ENCODE results near the gene BTAF1. TPM values are rescaled to one million over a fixed set of nuclear protein-coding genes. Genes with fewer than 3 reads are reported as not detected.

BTAF1 gene
- total RNA-seq, 4 donors from 2014 or later = 35.5 to 78.3 (median 43.1) TPM

DNA sequence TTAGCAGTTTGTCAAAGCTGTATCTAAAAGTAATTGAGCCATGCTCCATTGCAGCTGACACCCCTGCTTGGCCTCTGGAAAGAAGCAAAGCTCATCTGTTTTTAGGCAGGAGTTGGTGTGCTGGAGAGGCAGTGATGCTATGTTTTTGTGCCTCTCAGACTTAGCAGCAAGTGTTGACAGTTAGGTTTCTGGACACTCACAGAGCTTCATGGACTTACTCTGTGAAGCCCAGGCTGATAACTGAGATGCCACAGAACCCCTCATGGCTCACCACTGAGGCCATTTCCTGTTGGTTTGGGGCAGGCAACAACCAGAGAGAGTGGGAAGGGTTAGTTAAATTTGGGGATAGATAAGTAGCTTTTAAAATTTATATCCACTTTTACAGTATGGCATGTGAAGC, 59.8 kb downstream of the BTAF1 start:
- DNase-seq (ENCODE audit: low spot score in 2 of 2) = no peak
- no peak overlapping the region for H3K4me3 ChIP-seq (ENCODE audit: low read depth, poor library complexity, severe bottlenecking)
- intact Hi-C loops (cut with DNase I; ENCODE audit: low total_unique reads) = no loop called here
- TF ChIP-seq POLR2A (IDR thresholded peaks at IDR 0.05) = no peak
- TF ChIP-seq, protein P1, sequence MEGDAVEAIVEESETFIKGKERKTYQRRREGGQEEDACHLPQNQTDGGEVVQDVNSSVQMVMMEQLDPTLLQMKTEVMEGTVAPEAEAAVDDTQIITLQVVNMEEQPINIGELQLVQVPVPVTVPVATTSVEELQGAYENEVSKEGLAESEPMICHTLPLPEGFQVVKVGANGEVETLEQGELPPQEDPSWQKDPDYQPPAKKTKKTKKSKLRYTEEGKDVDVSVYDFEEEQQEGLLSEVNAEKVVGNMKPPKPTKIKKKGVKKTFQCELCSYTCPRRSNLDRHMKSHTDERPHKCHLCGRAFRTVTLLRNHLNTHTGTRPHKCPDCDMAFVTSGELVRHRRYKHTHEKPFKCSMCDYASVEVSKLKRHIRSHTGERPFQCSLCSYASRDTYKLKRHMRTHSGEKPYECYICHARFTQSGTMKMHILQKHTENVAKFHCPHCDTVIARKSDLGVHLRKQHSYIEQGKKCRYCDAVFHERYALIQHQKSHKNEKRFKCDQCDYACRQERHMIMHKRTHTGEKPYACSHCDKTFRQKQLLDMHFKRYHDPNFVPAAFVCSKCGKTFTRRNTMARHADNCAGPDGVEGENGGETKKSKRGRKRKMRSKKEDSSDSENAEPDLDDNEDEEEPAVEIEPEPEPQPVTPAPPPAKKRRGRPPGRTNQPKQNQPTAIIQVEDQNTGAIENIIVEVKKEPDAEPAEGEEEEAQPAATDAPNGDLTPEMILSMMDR (IDR thresholded peaks at IDR 0.05) = no peak

DNA sequence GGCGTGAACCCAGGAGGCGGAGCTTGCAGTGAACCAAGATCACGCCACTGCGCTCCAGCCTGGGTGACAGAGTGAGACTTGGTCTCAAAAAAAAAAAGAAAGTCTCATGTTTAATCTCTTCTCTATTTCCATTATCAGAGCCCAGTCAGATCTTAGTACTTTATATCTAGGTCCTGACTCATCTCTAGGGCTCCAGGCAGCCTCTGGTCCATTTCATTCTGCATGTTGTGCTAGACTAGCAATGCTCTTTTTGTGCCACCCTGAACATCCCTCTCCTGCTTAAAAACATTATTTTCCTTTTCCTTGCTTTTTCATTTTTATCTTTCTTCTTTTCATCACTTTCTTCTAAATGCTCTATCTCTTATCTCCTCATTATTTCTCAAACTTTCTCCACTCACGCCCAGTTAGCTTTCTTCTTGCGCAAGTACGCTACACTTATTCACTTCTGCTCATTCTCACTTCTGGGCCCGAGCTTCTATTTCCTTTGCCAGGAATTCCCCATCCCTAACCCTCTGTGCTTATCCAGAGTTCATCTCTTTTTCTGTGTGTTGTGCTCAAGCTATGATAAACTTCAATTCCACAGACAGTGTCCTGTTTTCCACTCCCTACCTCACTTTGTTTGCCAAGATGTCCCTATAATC, 63.9 kb downstream of the BTAF1 start:
- WGBS, 2 donors = 92 to 97% methylated on average over 8 of the region's 8 CpGs
- DNase-seq (ENCODE audit: low spot score in 2 of 2) = no peak
- no peak for TF ChIP-seq POLR2A (IDR thresholded peaks at IDR 0.05)
- TF ChIP-seq, protein P1 (IDR thresholded peaks at IDR 0.05) = no peak

DNA sequence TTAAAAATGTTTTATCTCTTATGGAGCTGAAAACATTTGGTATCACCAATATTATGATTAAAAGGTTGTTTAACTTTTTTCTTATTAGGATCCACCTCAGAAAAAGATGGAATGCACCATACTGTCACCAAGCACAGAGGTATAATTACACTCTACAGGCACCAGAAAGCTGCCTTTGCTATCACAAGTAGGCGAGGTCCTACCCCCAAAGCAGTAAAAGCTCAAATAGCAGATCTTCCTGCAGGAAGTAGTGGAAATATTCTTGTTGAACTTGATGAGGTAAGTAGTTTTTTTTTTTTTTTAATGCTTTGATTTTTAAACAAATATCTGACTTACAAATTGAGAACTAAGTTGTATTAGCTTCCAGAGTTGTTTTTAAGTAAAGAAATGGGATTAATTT, 68.5 kb downstream of the BTAF1 start:
- intact Hi-C loops (cut with DNase I; ENCODE audit: low total_unique reads) = no loop called here
- 94 to 100% methylated on average over 1 of the region's 1 CpG for WGBS, 2 donors
- TF ChIP-seq POLR2A (IDR thresholded peaks at IDR 0.05) = no peak
- TF ChIP-seq, protein P1 (IDR thresholded peaks at IDR 0.05) = no peak
- H3K4me3 ChIP-seq (ENCODE audit: low read depth, poor library complexity, severe bottlenecking) = no peak overlapping the region
- DNase-seq (ENCODE audit: low spot score in 2 of 2) = no peak

More for the DNA sequence above, 63.9 kb downstream of the BTAF1 start:
- intact Hi-C loops (cut with DNase I; ENCODE audit: low total_unique reads) = no loop called here
- no peak overlapping the region for H3K4me3 ChIP-seq (ENCODE audit: low read depth, poor library complexity, severe bottlenecking)

DNA sequence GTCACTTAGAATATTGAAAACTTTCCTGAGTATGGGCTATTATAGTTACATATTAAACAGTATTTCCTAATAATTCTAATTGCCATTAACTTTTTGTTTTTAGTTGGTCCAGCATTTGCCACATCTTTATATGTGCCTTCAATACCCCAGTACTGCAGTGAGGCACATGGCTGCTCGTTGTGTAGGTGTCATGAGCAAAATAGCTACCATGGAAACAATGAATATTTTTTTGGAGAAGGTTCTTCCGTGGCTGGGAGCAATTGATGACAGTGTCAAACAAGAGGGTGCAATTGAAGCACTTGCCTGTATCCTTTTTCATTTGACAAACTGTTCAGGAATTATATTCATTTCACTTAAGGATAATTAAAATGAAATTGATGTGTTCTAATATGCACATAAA, 72.7 kb downstream of the BTAF1 start:
- 51 to 68% methylated on average over 2 of the region's 2 CpGs for WGBS, 2 donors
- intact Hi-C loops (cut with DNase I; ENCODE audit: low total_unique reads) = loop anchor here (2.0 kb wide), 1 partner anchor 15 kb away; no protein-coding TSS in a partner anchor
- TF ChIP-seq, protein P1 (IDR thresholded peaks at IDR 0.05) = no peak
- no peak for TF ChIP-seq POLR2A (IDR thresholded peaks at IDR 0.05)
- no peak overlapping the region for H3K4me3 ChIP-seq (ENCODE audit: low read depth, poor library complexity, severe bottlenecking)
- DNase-seq (ENCODE audit: low spot score in 2 of 2) = no peak

DNA sequence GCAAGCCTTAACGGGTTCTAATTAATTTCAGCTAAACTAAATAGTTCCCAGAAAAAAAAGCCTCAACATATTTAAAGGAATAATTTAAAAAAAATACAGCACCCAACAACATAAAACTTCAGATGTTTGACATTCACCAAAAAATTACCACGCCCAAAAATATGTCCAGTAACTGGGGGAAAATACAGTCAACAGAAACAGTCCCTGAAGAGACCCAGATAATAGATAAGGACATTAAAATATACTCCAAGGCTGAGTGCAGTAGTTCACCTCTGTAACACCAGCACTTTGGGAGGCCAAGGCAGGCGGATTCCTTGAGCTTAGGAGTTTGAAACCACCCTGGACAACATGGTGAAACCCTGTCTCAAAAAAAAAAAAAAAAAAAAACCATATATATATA, 78.0 kb downstream of the BTAF1 start:
- no peak for DNase-seq (ENCODE audit: low spot score in 2 of 2)
- 95 to 100% methylated on average over 3 of the region's 3 CpGs for WGBS, 2 donors
- intact Hi-C loops (cut with DNase I; ENCODE audit: low total_unique reads) = loop anchor here (10.0 kb wide), 1 partner anchor 57 kb away; no protein-coding TSS in a partner anchor
- no peak overlapping the region for H3K4me3 ChIP-seq (ENCODE audit: low read depth, poor library complexity, severe bottlenecking)
- no peak for TF ChIP-seq POLR2A (IDR thresholded peaks at IDR 0.05)
- TF ChIP-seq, protein P1 (IDR thresholded peaks at IDR 0.05) = no peak

DNA sequence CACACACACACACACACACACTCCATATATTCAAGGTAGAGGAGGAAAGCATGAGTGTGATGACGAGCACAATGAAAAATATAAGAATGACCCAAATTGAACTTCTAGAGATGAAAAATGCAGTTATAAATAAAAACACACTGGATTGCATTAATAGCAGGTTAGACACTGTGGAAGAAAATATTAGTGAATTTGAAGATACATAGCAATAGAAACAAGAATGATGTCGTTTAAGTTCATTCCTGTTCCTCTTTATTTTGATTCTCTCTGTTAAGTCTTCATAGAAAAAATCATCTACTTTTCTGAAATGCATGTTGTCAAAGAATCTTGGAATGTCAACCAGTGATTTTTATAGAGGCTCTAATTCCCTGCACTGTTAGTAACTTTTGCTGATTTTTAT, 78.4 kb downstream of the BTAF1 start:
- DNase-seq (ENCODE audit: low spot score in 2 of 2) = no peak
- intact Hi-C loops (cut with DNase I; ENCODE audit: low total_unique reads) = loop anchor here (10.0 kb wide), 1 partner anchor 57 kb away; no protein-coding TSS in a partner anchor
- TF ChIP-seq, protein P1 (IDR thresholded peaks at IDR 0.05) = no peak
- TF ChIP-seq POLR2A (IDR thresholded peaks at IDR 0.05) = no peak
- 96 to 98% methylated on average over 2 of the region's 2 CpGs for WGBS, 2 donors
- no peak overlapping the region for H3K4me3 ChIP-seq (ENCODE audit: low read depth, poor library complexity, severe bottlenecking)
